ENCODE results near the gene CFAP70. TPM values are rescaled to one million over a fixed set of nuclear protein-coding genes. Genes with fewer than 3 reads are reported as not detected.
"Not testable (repeated sequence)": the region's sequence is repeated elsewhere in the genome, so short reads cannot be mapped to it uniquely, and the experiment has no call there.

The CFAP70 gene
- total RNA-seq, 1 donor from 2014 or later = 1.4 TPM

DNA sequence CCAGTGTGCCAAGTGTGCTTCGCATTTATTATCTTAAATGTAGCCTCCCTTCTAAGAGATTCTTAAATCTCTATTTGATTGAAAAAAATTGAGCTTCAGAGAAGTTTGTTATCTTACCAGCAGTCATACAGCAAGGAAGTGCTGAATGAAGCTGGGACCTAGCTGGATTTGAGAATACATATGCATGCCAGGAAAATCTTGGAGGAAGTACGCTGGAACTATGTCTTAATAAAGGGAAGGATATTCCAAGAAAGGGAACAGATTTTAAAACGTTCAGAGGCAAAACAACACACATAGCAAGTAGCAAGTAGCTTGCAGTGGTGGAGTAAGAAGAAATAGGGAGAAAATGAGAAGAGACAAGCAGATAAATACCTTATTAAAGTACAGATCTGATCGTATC lies 1.5 kb downstream of the CFAP70 start:
- no peak for DNase-seq (ENCODE audit: low spot score)
- intact Hi-C loops (cut with DNase I) = loop anchor here (5.0 kb wide), 1 partner anchor 55 kb away; the partner anchor contains the start of gene ANXA7

DNA sequence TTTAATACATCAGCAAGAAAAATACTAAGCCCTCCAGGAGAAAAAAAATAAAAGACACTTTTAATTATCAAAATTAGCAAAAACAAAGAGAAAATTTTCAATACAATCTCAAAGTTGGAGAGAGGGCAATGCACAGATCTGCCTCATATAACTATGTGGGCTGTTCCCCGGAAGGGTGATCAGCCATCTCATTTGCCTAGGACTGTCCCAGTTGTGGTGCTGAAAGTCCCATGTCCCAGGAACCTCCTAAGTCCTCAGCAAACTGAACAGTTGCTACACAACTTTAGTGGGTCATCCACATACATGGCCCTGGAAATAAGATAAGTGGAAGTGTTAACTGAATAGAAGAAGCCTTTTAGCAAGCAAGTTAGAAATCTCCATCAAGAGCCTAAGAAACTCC lies 14.4 kb downstream of the CFAP70 start:
- intact Hi-C loops (cut with DNase I) = no loop called here

DNA sequence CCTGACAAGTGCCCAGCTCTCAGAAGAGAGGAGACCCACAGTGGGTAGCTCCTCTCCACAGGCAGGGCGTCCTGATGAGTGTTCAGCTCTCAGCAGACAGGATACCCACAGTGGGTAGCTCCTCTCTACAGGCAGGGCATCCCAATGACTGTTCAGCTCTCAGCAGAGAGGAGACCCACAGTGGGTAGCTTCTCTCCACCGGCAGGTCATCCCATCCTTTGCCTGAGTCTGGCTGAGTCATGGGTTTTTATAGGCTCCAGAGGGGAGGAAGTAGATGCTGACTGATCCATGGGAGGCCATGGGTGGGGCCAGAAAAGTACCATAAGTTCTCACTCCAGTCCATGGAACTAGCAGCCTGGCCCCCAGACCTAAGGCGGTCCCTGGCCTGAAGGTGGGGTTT lies 18.5 kb downstream of the CFAP70 start:
- intact Hi-C loops (cut with DNase I) = no loop called here
- no peak for DNase-seq (ENCODE audit: low spot score)

More for the DNA sequence above, 14.4 kb downstream of the CFAP70 start:
- no peak for DNase-seq (ENCODE audit: low spot score)

DNA sequence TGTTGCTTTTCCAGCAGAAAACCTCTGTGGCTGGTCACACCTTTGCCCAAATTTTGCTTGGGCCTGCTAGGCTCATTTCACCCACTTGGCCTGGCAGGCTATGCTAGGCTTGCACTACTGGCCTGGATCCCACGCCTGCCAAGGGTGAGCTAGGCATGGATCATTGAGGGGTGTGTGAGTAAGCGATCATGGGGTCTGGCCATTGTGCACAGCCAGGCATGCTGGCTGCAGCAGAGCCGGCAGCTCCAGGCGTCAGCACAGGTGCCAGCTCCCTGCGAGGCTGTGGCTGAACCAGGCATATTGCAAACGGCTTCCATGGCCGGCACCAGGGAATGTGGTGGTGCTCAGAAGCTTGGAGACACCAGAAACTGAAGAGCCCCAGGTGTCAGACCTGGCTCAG lies 19.2 kb downstream of the CFAP70 start:
- intact Hi-C loops (cut with DNase I) = no loop called here
- no peak for DNase-seq (ENCODE audit: low spot score)

DNA sequence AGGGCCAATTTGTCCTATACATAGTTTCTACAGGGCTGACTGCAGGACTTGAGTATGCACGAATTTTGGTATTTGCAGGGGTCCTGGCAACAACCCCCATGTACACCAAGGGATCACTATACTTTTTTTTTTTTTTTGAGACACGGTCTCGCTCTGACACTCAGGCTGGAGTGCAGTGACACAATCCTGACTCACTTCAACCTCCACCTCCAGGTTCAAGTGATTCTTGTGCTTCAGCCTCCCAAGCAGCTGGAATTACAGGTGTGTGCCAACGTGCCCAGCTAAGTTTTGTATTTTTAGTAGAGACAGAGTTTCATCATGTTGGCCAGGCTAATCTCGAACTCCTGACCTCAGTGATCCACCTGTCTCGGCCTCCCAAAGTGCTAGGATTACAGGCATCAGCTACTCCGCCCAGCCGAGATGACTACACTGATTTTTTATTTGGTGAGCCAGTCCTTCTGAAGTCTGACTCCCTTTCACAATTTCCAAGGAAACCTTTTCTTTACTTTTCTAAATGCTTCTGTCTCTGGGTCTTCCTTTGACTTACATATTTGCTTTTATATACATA lies 19.8 kb downstream of the CFAP70 start:
- DNase-seq (ENCODE audit: low spot score) = no peak
- intact Hi-C loops (cut with DNase I) = no loop called here

DNA sequence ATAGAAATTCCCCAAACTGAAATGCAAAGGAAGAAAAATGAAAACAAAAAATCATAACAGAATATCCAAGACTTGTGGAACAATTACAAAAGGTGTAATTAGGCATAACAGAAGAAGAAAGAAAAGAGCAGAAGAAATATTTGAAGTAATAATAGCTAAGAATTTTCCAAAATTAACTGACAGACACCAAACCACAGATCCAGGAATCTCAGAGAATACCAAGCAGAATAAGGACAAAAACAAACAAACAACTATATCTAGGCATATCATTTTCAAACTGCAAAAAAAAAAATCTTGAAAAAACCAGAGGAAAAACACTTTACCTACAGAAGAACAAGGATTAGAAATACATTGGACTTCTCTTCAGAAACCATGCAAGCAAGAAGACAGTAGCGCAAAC lies 25.5 kb downstream of the CFAP70 start:
- intact Hi-C loops (cut with DNase I) = no loop called here
- no peak for DNase-seq (ENCODE audit: low spot score)

DNA sequence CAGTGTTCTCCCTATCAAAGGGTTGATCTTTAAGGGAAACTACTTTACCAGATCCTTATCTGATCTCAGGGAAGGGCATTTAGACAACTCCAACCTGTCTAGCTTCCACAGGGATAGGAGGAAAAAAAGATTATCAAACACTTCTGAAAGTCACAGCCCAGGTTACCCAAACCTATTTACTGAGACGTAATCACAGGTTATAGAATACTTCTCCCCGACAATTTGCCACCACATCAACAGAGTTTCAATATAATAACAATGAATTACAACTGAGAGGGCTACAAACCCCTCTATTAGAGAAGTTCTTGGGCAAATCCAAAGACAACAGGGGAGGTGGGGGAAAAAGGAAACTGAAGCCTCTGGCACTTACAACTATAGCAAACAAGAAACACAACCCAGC lies 26.3 kb downstream of the CFAP70 start:
- intact Hi-C loops (cut with DNase I) = no loop called here
- no peak for DNase-seq (ENCODE audit: low spot score)

DNA sequence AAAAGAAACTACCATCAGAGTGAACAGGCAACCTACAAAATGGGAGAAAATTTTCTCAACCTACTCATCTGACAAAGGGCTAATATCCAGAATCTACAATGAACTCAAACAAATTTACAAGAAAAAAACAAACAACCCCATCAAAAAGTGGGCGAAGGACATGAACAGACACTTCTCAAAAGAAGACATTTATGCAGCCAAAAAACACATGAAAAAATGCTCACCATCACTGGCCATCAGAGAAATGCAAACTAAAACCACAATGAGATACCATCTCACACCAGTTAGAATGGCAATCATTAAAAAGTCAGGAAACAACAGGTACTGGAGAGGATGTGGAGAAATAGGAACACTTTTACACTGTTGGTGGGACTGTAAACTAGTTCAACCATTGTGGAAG lies 30.1 kb downstream of the CFAP70 start:
- intact Hi-C loops (cut with DNase I); DNase-seq (ENCODE audit: low spot score): not testable (repeated sequence)

DNA sequence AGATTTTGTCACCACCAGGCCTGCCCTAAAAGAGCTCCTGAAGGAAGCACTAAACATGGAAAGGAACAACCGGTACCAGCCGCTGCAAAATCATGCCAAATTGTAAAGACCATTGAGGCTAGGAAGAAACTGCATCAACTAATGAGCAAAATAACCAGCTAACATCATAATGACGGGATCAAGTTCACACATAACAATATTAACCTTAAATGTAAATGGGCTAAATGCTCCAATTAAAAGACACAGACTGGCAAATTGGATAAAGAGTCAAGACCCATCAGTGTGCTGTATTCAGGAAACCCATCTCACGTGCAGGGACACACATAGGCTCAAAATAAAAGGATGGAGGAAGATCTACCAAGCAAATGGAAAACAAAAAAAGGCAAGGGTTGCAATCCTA lies 33.4 kb downstream of the CFAP70 start:
- DNase-seq (ENCODE audit: low spot score); intact Hi-C loops (cut with DNase I): not testable (repeated sequence)

DNA sequence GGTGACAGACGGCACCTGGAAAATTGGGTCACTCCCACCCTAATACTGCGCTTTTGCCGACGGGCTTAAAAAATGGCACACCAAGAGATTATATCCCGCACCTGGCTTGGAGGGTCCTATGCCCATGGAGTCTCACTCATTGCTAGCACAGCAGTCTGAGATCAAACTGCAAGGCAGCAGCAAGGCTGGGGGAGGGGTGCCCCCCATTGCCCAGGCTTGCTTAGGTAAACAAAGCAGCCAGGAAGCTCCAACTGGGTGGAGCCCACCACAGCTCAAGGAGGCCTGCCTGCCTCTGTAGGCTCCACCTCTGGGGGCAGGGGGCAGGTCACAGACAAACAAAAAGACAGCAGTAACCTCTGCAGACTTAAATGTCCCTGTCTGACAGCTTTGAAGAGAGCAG lies 35.1 kb downstream of the CFAP70 start:
- intact Hi-C loops (cut with DNase I); DNase-seq (ENCODE audit: low spot score): not testable (repeated sequence)

DNA sequence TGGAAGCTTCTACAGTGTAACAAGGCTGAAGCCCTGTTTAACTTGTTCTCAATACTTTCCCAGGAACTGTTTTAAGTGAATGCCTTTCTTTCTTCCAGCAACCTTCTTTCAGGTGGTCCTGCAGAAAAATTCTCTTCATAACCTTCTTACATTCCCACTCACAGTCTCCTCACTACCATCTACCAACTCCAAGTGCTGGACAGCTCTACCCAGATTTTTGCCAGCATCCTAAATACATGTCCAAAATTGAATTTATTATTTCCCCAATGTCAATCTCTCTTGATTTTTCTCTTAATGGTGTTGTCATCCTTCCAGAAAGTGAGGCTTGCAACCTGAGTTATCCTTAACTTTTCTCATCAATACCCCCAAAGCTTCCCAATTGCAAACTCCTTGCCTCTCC lies 48.2 kb downstream of the CFAP70 start:
- DNase-seq (ENCODE audit: low spot score) = no peak
- intact Hi-C loops (cut with DNase I) = no loop called here

DNA sequence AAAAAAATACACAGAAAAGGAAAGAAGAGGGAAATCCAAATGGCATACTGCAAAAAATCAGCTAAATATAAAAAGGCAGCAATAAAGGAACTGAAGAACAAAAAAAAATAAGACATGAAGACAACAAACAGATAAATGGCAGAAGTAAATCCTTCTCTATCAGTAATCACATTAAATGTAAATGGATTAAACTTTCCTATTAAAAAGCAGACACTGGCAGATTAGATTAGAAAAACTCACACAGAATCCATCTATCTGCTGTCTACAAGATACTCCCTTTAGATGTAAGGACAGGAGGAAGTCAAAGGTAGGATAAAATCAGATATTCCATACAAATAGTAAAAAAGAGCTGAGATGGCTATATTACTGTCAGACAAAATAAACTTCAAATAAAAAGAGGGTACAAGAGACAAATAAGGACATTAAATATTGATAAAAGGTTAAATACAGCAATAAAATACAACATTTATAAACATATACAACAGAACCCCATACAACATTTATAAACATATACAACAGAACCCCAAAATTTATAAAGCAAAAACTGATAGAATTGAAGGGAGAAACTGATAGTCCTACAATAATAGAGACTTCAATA lies 51.4 kb downstream of the CFAP70 start:
- DNase-seq (ENCODE audit: low spot score) = no peak
- intact Hi-C loops (cut with DNase I) = no loop called here

DNA sequence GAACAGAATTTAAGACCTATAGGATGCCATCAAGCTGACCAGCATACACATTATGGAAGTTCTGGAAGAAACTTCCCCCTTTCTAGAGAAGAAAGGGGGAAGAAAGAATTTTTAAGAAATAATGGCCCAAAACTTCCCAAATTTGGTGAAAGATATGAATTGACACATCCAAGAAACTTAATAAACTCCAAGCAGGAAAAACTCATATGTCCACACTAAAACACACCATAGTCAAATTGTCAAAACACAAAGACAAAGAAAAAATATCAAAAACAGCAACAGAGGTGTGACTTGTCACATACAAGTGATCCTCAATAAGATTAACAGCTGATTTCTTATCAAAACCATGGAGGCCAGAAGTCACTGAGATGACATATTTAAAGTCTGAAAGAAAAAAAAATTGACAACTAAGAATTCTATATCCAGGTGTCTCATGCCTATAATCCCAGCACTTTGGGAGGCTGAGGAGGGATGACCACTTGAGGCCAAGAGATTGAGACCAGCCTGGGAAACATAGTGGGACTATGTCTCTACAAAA lies 52.4 kb downstream of the CFAP70 start:
- intact Hi-C loops (cut with DNase I) = no loop called here
- DNase-seq (ENCODE audit: low spot score) = no peak

DNA sequence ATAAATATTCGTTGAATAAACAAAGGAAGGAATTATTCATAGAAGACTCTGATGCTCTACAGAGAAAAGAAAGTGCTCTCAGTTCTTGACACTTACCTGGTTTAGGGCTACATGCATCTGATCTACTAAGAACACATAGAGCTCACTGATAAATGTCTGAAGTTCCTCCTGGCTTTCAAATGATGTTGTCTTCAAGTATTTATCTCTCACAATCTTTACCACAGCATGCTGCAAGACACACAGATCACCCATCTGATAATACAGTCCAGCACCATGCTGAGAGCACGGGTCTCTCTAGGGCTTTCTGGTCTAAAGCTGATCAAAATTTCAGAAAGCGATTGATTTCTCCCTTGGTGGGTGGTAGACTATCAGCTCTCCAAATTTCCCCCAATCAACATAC lies 61.7 kb downstream of the CFAP70 start:
- no peak for DNase-seq (ENCODE audit: low spot score)
- intact Hi-C loops (cut with DNase I) = no loop called here

DNA sequence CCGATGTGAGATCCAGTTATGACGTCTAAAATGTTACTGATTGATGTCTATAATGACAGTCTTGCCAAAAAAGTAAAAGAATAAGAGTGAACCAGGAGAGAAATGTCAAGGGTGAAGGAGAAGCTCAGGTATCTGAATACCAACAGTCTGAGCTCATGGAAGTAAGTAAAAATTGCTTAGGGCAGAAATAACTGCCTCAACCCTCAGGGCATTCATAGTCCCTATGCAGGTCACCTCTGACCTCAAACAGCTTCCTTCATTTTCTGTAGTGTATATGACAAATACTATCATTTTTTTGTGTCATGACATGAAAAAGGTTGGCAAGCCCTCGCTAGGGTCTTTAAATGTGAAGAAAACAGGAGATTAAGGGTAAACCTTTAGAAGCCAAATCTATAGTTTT lies 65.2 kb downstream of the CFAP70 start:
- intact Hi-C loops (cut with DNase I) = no loop called here

DNA sequence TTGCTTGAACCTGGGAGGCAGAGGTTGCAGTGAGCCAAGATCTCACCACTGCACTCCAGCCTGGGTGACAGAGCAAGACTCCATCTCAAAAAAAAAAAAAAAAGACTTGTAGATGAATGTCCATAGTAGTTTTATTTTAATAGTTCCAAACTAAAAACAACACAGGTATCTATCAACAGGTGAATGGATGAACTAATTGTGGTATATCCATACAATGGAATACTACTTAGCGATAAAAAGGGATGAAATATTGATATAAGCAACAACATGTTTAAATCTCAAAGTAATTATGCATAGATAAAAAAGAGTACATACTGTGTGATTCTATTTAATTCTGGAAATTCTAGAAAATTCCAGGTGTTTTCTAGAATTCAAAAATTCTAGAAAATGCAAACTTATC lies 68.7 kb downstream of the CFAP70 start:
- intact Hi-C loops (cut with DNase I) = no loop called here
- DNase-seq (ENCODE audit: low spot score) = no peak

More for the DNA sequence above, 65.2 kb downstream of the CFAP70 start:
- DNase-seq (ENCODE audit: low spot score) = no peak

DNA sequence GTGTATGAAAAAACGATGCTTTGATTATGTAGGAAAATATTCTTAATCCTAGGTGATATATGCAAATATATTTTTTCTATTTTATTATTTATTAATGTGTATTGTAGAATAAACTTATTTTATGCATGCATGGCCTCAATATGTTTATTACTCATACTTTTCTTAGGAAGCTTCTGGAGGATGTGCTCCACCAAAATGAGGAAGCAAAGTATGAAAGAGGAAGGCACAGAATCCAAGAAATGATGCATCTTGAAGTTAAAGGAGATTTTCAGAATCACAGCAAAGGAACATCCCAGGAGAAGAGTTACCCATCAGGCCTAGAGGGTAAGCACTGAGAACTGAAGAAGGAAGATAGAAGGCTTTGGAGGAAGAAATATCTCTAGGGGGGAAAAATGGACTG lies 71.2 kb downstream of the CFAP70 start:
- DNase-seq (ENCODE audit: low spot score) = no peak
- intact Hi-C loops (cut with DNase I) = no loop called here

DNA sequence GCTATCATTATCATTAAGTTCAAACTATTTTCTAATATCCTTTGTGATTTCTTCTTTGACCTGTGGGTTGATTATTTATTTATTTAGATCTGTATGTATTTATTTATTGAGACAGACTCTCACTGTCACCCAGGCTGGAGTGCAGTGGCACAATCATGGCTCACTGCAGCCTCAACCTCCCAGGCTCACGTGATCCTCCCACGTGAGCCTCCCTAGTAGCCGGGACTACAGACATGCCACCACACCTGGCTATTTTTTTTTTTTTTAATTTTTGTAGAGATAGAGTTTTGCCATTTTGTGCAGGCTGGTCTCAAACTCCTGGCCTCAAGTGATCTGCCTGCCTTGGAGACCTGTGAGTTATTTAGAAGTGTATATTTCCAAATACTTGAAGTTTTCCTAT lies 77.6 kb downstream of the CFAP70 start:
- intact Hi-C loops (cut with DNase I) = no loop called here
- DNase-seq (ENCODE audit: low spot score) = no peak

DNA sequence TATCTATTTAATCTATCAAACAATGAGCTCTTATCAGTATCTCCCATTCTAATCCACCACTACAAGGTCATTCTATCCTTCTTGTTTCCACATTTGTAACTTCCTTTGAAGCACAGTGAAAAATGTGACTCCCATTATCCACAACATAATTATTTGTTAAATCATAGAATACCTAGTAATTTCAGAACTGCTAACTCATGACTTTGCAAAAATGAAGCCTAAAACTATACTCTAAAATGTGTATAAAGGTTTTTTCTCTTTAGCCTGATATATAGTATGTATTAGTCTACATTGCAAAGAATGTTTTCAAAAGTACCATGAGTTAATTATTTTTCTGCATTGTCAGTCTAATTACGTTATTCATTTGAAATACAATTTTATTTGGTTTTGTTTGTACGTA lies 94.2 kb downstream of the CFAP70 start:
- intact Hi-C loops (cut with DNase I) = no loop called here
- no peak for DNase-seq (ENCODE audit: low spot score)

DNA sequence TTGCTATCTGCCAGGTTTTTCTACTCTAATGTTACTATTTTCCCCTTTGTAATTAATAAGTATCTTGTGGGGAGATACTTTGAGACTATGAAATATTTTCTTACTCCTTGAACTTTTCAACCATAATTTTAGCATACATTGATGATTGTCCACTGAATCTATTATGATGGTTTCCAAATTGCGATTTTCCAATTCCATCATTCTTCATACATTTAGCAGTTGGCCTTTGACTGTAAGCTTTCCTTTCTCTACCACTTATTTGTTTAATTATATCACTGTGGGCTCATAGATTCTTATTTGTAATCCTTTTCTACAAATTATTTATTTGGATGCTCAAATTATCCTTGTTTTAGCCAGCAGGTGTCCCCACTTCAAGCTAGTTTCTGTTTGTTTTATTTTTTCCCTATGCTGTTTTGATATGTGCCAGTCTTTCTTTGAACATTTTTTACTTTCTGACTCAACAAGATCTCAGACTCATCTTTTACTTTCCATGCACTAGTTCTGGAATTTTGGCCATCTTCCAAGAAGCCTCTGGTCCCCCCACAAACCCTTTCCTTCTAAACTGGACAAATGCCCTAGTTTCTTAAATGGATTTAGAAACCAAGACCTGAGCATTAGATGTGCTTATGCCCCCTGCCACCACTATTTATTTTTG lies 94.8 kb downstream of the CFAP70 start:
- intact Hi-C loops (cut with DNase I) = no loop called here
- no peak for DNase-seq (ENCODE audit: low spot score)

DNA sequence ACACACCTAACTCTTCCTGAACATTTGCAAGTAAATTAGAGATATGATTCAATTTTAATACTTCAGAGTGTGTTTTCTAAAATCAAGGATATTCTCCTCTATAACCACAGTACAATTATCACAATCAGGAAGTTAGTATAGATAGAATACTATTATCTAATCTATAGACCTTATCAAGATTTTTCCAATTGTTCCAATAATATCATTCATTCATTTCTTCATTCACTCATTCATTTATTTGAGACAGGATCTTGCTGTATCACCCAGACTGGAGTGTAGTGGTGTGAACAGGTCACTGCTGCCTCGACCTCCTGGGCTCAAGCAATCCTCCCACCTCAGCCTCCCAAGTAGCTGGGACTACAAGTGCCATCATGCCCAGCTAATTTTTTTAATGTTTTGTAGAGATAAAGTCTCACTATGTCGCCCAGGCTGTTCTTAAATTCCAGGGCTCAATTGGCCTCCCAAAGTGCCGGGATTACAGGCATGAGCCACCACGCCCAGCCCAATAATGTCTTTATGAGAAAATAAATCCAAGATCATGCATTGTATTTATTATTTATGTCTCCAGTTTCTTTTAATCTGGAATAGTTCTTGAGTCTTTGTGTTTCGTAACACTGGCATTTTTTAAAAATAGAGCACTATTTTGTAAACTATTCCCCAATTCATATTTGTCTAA lies 95.6 kb downstream of the CFAP70 start:
- no peak for DNase-seq (ENCODE audit: low spot score)
- intact Hi-C loops (cut with DNase I) = no loop called here

Data from cardiac septum (tissue), 1 donor.